HepG2 (cell line): Measurements from ENCODE around the gene AKR1C4. TPM values are rescaled to one million over a fixed set of nuclear protein-coding genes. Genes with fewer than 3 reads are reported as not detected.

ENCODE experiments used
- ARNT2 ChIP-seq: sonication (generic); formaldehyde crosslinking; IDR thresholded peaks from 2 replicates; pipeline ENCODE4 v1.8.0; 2022; ENCODE audit warnings: mild to moderate bottlenecking, low read depth, missing genetic modification reagents, moderate library complexity
- ATF7-NPFF ChIP-seq: sonication (generic); formaldehyde crosslinking; IDR thresholded peaks from 2 replicates; pipeline ENCODE4 v1.8.1; 2023; ENCODE audit warnings: mild to moderate bottlenecking, low read depth, missing genetic modification reagents, moderate library complexity
- CEBPG ChIP-seq: IDR thresholded peaks from 2 replicates; pipeline ENCODE4 v1.6.1; 2016
- CREB1 ChIP-seq, 2 experiments: fragments of 450-650 bp in 1 of 2; IDR thresholded peaks; 2 replicates each; pipeline ENCODE4 v1.6.1; 2016 to 2017; ENCODE audit warnings: control low read depth in 1 of 2, mild to moderate bottlenecking in 1 of 2, missing compliant biosample characterization in 1 of 2, missing genetic modification characterization in 1 of 2
- EP300 ChIP-seq, 3 experiments: sonication (generic) in 1 of 3; formaldehyde crosslinking in 1 of 3; IDR thresholded peaks; 2 replicates each; pipeline versions ENCODE4 v1.5.1 to v1.6.1; 2011 to 2020; ENCODE audit warnings: low read depth in 2 of 3, low read length in 2 of 3, borderline replicate concordance in 1 of 3, improper control_type of control experiment in 1 of 3, mild to moderate bottlenecking in 1 of 3, missing genetic modification reagents in 1 of 3, moderate library complexity in 1 of 3
- HMG20A ChIP-seq: IDR thresholded peaks from 2 replicates; pipeline ENCODE4 v1.6.1; 2016; ENCODE audit warnings: borderline replicate concordance
- MIXL1 ChIP-seq: IDR thresholded peaks from 2 replicates; pipeline ENCODE4 v1.6.1; 2016
- NRL ChIP-seq: sonication (generic); formaldehyde crosslinking; IDR thresholded peaks from 2 replicates; pipeline ENCODE4 v1.5.0; 2020; ENCODE audit warnings: missing genetic modification reagents, mild to moderate bottlenecking, moderate library complexity, borderline replicate concordance
- SUZ12 ChIP-seq: fragments of 150-350 bp; IDR thresholded peaks from 2 replicates; pipeline ENCODE4 v1.6.1; 2014; ENCODE audit warnings: low read depth, low read length
- ZBTB33 ChIP-seq: sonication (generic); formaldehyde crosslinking; IDR thresholded peaks from 2 replicates; pipeline ENCODE4 v1.4.0; 2020; ENCODE audit warnings: missing genetic modification reagents
- ZNF713 ChIP-seq: sonication (generic); formaldehyde crosslinking; IDR thresholded peaks from 2 replicates; pipeline ENCODE4 v1.4.0; 2020; ENCODE audit warnings: mild to moderate bottlenecking, missing genetic modification reagents
- polyA plus RNA-seq, 8 experiments: library from polyadenylated mRNA; depleted of rRNA in 3 of 8; stranded (reverse) in 7 of 8; unstranded in 1 of 8; fragments of >200 nt; fragmentation: Illumina TruSeq in 4 of 8; extraction: Trizol in 4 of 8; gene quantifications; 2 replicates each; pipeline versions ENCODE4 v1.2.1 to v1.2.3, GENCODE V29; 2011 to 2016; ENCODE audit warnings: low read depth in 4 of 8, missing spikeins in 1 of 8, mixed read lengths in 1 of 8; ENCODE audit not compliant: insufficient read depth in 1 of 8
- total RNA-seq, 5 experiments: library from RNA; depleted of rRNA; stranded (reverse); fragments of >200 nt; fragmentation: Illumina TruSeq; extraction: Trizol; gene quantifications; 2 replicates each; pipeline ENCODE4 v1.2.3, GENCODE V29; 2016; ENCODE audit warnings: low read depth in 1 of 5
- TF ChIP-seq, protein P1 (sequence below): IDR thresholded peaks from 2 replicates; pipeline ENCODE4 v1.4.0; 2020; ENCODE audit warnings: mild to moderate bottlenecking, missing genetic modification reagents
- TF ChIP-seq, protein P2 (sequence below): sonication (generic); formaldehyde crosslinking; IDR thresholded peaks from 2 replicates; pipeline ENCODE4 v1.5.1; 2020; ENCODE audit warnings: mild to moderate bottlenecking, moderate library complexity, missing genetic modification reagents
- TF ChIP-seq, protein P3 (sequence below): IDR thresholded peaks from 2 replicates; pipeline ENCODE4 v1.6.1; 2012; ENCODE audit warnings: low read depth, low read length, improper control_type of control experiment
- TF ChIP-seq, protein P4 (sequence below): sonication (generic); formaldehyde crosslinking; conservative IDR thresholded peaks from 2 replicates; pipeline ENCODE4 v1.4.0; 2020; ENCODE audit warnings: mild to moderate bottlenecking, missing genetic modification reagents, moderate library complexity

AKR1C4 gene
- total and polyA plus RNA-seq, 2 of the 13 experiments (the other 11 are each of a cell fraction or from before 2014, with no cell fraction given) = 0.18 to 1.3 TPM

GRCh38 chr10:5195727-5196374 lies 786 bp upstream of the AKR1C4 start (continued):
- TF ChIP-seq, protein P1, sequence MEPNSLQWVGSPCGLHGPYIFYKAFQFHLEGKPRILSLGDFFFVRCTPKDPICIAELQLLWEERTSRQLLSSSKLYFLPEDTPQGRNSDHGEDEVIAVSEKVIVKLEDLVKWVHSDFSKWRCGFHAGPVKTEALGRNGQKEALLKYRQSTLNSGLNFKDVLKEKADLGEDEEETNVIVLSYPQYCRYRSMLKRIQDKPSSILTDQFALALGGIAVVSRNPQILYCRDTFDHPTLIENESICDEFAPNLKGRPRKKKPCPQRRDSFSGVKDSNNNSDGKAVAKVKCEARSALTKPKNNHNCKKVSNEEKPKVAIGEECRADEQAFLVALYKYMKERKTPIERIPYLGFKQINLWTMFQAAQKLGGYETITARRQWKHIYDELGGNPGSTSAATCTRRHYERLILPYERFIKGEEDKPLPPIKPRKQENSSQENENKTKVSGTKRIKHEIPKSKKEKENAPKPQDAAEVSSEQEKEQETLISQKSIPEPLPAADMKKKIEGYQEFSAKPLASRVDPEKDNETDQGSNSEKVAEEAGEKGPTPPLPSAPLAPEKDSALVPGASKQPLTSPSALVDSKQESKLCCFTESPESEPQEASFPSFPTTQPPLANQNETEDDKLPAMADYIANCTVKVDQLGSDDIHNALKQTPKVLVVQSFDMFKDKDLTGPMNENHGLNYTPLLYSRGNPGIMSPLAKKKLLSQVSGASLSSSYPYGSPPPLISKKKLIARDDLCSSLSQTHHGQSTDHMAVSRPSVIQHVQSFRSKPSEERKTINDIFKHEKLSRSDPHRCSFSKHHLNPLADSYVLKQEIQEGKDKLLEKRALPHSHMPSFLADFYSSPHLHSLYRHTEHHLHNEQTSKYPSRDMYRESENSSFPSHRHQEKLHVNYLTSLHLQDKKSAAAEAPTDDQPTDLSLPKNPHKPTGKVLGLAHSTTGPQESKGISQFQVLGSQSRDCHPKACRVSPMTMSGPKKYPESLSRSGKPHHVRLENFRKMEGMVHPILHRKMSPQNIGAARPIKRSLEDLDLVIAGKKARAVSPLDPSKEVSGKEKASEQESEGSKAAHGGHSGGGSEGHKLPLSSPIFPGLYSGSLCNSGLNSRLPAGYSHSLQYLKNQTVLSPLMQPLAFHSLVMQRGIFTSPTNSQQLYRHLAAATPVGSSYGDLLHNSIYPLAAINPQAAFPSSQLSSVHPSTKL (CRISPR knock-in tag) = peak; percentile 83
- TF ChIP-seq HMG20A (CRISPR knock-in tag) (peak; percentile 56; the same call in 1 of the 2 replicates), CEBPG (CRISPR knock-in tag) (peak; percentile 80), SUZ12 (no peak), ZBTB33 (peak; percentile 89), EP300 (IDR thresholded peaks at IDR 0.05; ENCODE audit: low read depth in 2 of 2, low read length in 2 of 2) (peak in 1 of 2 experiments; percentile 85; a peak in 2 of 4 replicates), EP300 (CRISPR knock-in tag; IDR thresholded peaks at IDR 0.05; ENCODE audit: borderline replicate concordance) (no peak), ZNF713 (no peak), NRL (CRISPR knock-in tag) (no peak), MIXL1 (CRISPR knock-in tag) (peak; percentile 73; the same call in 1 of the 2 replicates), CREB1 (IDR thresholded peaks at IDR 0.05) (no peak), CREB1 (CRISPR knock-in tag; IDR thresholded peaks at IDR 0.05) (peak; percentile 48; the same call in 1 of the 2 replicates), ATF7-NPFF (no peak), ARNT2 (CRISPR knock-in tag) (no peak)
- TF ChIP-seq, protein P2, sequence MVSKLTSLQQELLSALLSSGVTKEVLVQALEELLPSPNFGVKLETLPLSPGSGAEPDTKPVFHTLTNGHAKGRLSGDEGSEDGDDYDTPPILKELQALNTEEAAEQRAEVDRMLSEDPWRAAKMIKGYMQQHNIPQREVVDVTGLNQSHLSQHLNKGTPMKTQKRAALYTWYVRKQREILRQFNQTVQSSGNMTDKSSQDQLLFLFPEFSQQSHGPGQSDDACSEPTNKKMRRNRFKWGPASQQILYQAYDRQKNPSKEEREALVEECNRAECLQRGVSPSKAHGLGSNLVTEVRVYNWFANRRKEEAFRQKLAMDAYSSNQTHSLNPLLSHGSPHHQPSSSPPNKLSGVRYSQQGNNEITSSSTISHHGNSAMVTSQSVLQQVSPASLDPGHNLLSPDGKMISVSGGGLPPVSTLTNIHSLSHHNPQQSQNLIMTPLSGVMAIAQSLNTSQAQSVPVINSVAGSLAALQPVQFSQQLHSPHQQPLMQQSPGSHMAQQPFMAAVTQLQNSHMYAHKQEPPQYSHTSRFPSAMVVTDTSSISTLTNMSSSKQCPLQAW (CRISPR knock-in tag) = 0 out of 2 replicates have a peak, but pooled peaks have one; percentile 22
- TF ChIP-seq, protein P3, sequence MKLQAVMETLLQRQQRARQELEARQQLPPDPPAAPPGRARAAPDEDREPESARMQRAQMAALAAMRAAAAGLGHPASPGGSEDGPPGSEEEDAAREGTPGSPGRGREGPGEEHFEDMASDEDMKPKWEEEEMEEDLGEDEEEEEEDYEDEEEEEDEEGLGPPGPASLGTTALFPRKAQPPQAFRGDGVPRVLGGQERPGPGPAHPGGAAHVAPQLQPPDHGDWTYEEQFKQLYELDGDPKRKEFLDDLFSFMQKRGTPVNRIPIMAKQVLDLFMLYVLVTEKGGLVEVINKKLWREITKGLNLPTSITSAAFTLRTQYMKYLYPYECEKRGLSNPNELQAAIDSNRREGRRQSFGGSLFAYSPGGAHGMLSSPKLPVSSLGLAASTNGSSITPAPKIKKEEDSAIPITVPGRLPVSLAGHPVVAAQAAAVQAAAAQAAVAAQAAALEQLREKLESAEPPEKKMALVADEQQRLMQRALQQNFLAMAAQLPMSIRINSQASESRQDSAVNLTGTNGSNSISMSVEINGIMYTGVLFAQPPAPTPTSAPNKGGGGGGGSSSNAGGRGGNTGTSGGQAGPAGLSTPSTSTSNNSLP = peak; percentile 91
- TF ChIP-seq, protein P4, sequence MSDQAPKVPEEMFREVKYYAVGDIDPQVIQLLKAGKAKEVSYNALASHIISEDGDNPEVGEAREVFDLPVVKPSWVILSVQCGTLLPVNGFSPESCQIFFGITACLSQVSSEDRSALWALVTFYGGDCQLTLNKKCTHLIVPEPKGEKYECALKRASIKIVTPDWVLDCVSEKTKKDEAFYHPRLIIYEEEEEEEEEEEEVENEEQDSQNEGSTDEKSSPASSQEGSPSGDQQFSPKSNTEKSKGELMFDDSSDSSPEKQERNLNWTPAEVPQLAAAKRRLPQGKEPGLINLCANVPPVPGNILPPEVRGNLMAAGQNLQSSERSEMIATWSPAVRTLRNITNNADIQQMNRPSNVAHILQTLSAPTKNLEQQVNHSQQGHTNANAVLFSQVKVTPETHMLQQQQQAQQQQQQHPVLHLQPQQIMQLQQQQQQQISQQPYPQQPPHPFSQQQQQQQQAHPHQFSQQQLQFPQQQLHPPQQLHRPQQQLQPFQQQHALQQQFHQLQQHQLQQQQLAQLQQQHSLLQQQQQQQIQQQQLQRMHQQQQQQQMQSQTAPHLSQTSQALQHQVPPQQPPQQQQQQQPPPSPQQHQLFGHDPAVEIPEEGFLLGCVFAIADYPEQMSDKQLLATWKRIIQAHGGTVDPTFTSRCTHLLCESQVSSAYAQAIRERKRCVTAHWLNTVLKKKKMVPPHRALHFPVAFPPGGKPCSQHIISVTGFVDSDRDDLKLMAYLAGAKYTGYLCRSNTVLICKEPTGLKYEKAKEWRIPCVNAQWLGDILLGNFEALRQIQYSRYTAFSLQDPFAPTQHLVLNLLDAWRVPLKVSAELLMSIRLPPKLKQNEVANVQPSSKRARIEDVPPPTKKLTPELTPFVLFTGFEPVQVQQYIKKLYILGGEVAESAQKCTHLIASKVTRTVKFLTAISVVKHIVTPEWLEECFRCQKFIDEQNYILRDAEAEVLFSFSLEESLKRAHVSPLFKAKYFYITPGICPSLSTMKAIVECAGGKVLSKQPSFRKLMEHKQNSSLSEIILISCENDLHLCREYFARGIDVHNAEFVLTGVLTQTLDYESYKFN (CRISPR knock-in tag) = peak; percentile 79
